OCI-M1 (cell line): ENCODE data around the gene RNF141.
A peak's percentile ranks its signal among the peaks of the same experiment; 100 is the strongest.

Experiments used
- DNase-seq: peaks from one replicate; lab custom pipeline; 2025; lab: John Stamatoyannopoulos, UW

The RNF141 gene

GRCh38 chr11:10480760-10481159 lies 60.2 kb downstream of the RNF141 start:
- no peak for DNase-seq

GRCh38 chr11:10480026-10480425 lies 61.0 kb downstream of the RNF141 start:
- no peak for DNase-seq

DNA sequence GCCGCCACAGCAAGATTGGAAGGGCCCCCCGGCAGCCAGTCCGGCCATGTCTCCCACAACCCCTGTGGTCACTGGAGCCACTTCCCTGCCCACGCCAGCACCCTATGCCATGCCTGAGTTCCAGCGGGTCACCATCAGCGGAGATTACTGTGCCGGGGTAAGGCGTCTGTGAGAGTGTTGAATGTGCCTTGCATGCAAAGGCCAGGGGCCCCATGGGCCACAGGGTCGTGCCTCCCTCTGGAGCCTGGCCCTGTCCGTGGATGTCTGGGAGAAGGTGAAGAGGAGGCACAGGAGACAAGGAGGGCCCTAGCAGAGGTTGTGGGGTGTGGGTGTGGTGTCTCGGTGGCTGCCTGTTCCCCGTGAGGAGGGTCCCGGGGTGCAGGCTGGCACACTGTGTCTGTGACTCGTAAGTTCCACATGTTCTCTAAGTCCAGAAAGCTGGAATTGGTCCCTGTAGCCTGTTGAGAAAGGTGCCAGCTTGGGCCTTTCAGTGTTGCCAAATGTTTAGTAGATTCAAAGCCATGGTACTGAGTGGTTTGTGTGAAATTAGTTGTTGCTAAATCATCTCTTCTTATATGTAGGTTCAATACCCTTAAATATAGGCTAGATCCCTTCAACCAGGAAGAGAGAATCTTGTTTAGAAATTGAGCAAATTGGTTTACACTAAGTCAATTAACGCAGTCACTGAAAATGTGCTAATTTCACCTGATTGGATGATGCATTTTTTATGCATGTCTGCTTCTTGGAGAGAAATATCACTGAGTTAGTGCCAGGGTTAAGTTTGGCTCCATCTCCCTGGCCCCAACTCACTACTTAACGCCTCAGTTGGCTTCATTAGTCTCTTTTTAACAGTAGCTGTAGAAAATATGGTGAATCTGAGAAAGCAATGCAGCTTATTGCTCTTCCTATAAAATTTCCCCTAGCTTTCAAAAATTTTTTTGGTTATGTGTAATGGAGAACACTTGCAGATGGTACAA lies 62.1 kb downstream of the RNF141 start:
- DNase-seq, result no peak

GRCh38 chr11:10478066-10478465 lies 62.9 kb downstream of the RNF141 start:
- DNase-seq, result peak; percentile 78

GRCh38 chr11:10477690-10478046 lies 63.3 kb downstream of the RNF141 start:
- no peak for DNase-seq

DNA sequence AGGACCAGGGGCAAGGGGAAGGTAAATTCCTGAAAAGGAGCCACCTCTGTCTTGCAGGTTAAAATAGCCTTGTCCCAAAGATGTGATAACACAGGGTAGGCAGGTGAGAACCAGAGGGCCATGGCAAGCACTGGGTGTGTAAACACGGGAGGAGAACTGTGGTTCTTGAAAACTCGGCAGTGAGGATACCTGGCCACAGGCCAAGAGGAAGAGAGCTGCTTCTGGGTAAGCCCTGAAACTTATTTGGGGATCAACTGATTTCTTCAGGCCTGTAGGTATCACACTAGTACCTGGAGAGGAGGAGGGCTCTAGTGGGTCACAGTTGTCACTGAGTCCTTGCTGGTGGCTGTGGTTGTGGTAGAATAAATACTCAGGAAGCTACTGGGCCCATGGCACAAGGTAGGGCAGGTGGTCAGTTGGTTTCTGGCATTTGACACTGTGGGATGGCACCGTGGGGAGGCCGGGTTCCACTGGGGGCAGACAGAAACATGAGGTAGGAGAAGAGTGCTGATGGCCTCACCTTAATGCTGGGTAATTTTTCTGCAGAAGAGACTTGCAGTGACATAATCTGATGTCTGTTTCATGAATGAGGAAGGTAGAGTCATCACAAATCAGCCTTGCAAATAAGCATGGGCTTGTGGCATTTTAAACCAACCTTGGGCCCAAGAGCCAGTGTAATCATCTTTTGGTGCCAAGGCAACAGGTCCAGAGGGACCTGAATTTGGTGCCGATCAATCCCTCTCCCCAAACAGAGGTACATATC lies 63.9 kb downstream of the RNF141 start:
- no peak for DNase-seq

DNA sequence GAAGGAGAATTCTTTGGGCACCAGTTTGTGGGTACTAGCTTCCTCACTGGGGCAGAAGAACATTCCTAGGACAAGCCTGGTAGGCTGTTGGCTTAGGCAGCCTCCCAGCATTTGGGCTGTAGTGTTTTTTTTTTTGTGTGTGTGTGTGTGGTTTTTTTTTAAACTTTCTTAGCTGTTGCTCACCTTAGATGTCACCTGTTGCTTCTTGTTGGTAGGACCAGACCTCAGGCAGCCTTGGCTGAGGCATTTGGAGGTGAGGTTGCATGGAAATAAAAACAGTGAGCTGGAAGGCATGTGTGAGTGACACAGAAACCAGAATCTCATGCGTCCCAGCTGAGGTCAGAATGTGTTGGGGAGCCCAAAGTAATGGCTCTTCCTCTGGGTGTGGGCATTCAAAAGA lies 64.6 kb downstream of the RNF141 start:
- DNase-seq, result no peak

DNA sequence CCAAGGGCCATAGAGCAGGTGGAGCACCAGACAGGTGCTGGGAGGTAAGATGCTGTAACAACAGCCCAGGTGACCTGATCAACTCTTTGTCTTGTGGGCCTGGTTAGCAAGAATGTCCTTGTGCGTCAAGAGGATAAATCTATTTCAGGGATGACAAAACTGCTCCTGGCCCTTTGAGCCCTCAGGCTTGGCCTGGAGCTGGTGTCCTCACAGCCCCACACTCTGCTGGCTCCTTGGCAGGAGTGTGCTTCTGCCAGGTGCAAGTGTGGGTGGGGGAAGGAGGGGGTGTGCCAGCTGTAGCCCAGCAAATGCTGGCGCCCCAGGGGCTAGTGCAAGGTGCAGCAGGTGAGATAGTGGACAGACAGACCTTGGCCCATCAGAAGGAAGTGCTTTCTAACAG lies 66.4 kb downstream of the RNF141 start:
- no peak for DNase-seq

DNA sequence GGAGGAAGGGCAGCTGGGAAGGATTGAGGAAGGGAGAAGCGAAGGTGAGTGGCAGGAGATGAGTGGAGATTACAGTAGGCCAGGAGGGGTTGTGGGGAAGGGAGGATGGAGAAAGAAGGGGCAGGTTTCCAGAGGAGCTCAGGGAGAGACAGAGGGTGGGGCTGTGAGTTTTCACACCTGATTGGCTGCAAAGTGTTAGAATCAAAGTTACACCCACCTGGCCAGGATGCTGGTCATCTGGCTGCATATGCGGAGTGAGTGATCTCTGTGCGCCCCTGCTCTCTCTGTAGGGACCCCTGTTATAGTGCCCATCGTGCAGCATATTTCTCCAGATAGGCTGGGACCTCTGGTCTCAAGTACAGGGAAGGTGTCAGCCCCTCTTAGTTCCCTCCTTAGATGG lies 67.6 kb downstream of the RNF141 start:
- no peak for DNase-seq

GRCh38 chr11:10462746-10463300 lies 78.2 kb downstream of the RNF141 start:
- no peak for DNase-seq
